ENCODE results near the gene DDX4.

- TF ChIP-seq CTCF (IDR thresholded peaks at IDR 0.05): peak; percentile 29 to 78 (median 55)
- no peak for TF ChIP-seq POLR2A (IDR thresholded peaks at IDR 0.05)
Observed at GRCh38 chr5:55691265-55692105, 46.4 kb upstream of the DDX4 start.

All from thyroid gland (tissue), 4 donors.